GM19467 (cell line): ENCODE measurements around the gene SYCN.

Source experiments
- ATAC-seq: cut with Tn5 transposase; IDR thresholded peaks from one replicate; pipeline ENCODE4 v1.9.1; 2021; ENCODE audit warnings: mild to moderate bottlenecking, moderate library complexity; ENCODE audit not compliant: unreplicated experiment

Gene SYCN

GRCh38 chr19:39157275-39157996 lies 46.6 kb downstream of the SYCN start:
- no peak for ATAC-seq

- no peak for ATAC-seq
Measured at GRCh38 chr19:39156326-39157230, 47.5 kb downstream of the SYCN start.

- no peak for ATAC-seq
Measured at GRCh38 chr19:39155741-39156140, 48.3 kb downstream of the SYCN start.

DNA sequence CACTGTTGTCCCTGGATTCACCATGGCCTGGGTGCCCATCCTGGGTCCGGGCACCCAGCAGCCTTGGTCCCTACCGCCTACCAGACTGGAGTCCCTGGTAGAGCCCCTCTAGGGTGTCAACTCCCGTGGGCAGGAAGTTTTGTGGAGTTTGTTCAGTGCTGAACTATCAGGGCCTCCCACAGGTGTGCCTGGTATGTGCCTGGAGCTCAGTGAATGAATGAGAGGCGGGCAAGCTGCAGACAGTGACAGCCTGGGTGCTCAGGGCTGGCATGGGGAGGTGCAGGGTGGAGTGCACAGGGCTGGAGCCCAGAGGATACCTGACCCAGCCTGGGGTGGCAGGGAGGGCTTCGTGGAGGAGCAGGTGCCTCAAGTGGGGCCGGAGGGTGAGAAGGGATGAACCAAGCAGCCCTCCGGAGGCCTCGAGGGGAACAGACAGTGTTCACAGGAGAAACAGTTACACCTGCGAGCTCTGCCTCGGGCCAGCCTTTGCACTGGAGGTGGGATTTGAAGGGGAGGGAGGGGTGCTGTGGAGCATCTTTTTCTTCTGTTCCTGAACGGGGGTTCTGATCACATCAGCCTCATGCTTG lies 48.9 kb downstream of the SYCN start:
- no peak for ATAC-seq

DNA sequence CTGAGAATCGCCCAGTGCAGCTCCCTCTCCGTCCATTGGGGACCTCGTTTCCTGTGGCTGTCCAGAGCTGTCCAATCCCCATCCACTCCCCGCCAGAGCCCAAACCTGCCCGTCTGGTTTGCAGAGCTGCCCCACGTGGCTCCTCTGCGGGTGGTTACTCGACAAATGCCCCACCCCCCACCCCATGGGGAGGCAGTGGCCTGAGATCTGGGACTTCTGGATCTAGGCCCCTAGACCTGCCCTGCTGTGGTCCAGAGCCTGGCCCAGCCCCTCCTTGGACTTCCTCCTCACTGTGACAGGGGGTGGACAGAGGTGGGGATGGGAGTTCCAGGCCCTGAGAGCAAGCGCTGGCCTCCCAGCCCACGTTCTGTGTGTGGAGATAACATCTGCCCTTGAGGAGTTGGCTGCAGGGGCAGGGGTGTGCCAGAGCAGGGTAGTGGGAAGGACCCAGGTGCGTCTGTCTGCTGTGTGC lies 49.4 kb downstream of the SYCN start:
- no peak for ATAC-seq

GRCh38 chr19:39154100-39154628 lies 49.9 kb downstream of the SYCN start:
- ATAC-seq = no peak
